Spleen (tissue), 7 donors: Measurements from ENCODE around the gene PCAT7.

ENCODE experiments used
- CTCF ChIP-seq, 11 experiments: fragments of 200-600 bp in 7 of 11; fragments of 450-650 bp in 4 of 11; sonication (generic) in 4 of 11; IDR thresholded peaks in 8 of 11; conservative IDR thresholded peaks in 3 of 11; 1 replicate in 7 of 11; 2 replicates in 4 of 11; pipeline versions ENCODE4 v1.4.0 to v1.8.0; 2016 to 2021; ENCODE audit warnings: antibody characterized with exemption in 11 of 11, inconsistent platforms in 4 of 11, mild to moderate bottlenecking in 1 of 11
- POLR2A ChIP-seq, 3 donors: fragments of 450-650 bp; IDR thresholded peaks; one replicate each; pipeline ENCODE4 v1.5.1; 2017; ENCODE audit warnings: antibody characterized with exemption in 3 of 3, mild to moderate bottlenecking in 1 of 3
- POLR2AphosphoS5 ChIP-seq, 3 donors: sonication (generic); formaldehyde crosslinking; IDR thresholded peaks; one replicate each; pipeline ENCODE4 v1.5.1; 2017; ENCODE audit warnings: antibody characterized with exemption in 3 of 3
- donor health status: DM: no; HTN: no; CAD: no; lungs with moderate emphysema.
- donor health status: DM: no; HTN: no; CAD: no.
- donor health status: DM: no; HTN: no; CAD: no.

GRCh38 chr9:94619026-94619425, 64.1 kb downstream of the PCAT7 start:
- TF ChIP-seq POLR2A (IDR thresholded peaks at IDR 0.05) (no peak), CTCF (IDR thresholded peaks at IDR 0.05 in 8 of 11, conservative IDR thresholded peaks at IDR 0.05 in 3 of 11) (no peak), POLR2AphosphoS5 (IDR thresholded peaks at IDR 0.05) (no peak)
